NT2/D1 (cell line): ENCODE results near the gene SYNJ2BP.

ENCODE experiments used
- SUZ12 ChIP-seq: IDR thresholded peaks from 2 replicates; pipeline ENCODE4 v1.6.1; 2011; ENCODE audit not compliant: insufficient read length, insufficient read depth; ENCODE audit errors: extremely low read depth
- YY1 ChIP-seq: IDR thresholded peaks from 2 replicates; pipeline ENCODE4 v1.6.1; 2011; ENCODE audit not compliant: insufficient read length, insufficient read depth
- ZNF274 ChIP-seq: IDR thresholded peaks from 2 replicates; pipeline ENCODE4 v1.6.1; 2011; ENCODE audit warnings: mild to moderate bottlenecking, low read depth, low read length

GRCh38 chr14:70394674-70395306 is 22.1 kb downstream of the SYNJ2BP start:
- TF ChIP-seq YY1, result no peak
- TF ChIP-seq ZNF274, result no peak
- TF ChIP-seq SUZ12, result no peak
